HG03442 (cell line): ENCODE results near the gene PFKFB3.
A peak's percentile ranks its signal among the peaks of the same experiment; 100 is the strongest.
"Not testable (repeated sequence)": the region's sequence is repeated elsewhere in the genome, so short reads cannot be mapped to it uniquely, and the experiment has no call there.

Source experiments
- ATAC-seq: cut with Tn5 transposase; IDR thresholded peaks from one replicate; pipeline ENCODE4 v1.9.1; 2021; ENCODE audit warnings: mild to moderate bottlenecking, moderate library complexity; ENCODE audit not compliant: unreplicated experiment

The PFKFB3 gene

GRCh38 chr10:6202684-6203330 lies at the start of gene PFKFB3:
PFKFB3 (plus strand) TSS chr10:6202932; CDS start chr10:6203261, 329 bp downstream.
- peak; percentile 70 for ATAC-seq

- no peak for ATAC-seq
Measured at GRCh38 chr10:6153845-6154244, 48.9 kb upstream of the PFKFB3 start.

- ATAC-seq: no peak
Measured at GRCh38 chr10:6154566-6154965, 48.2 kb upstream of the PFKFB3 start.

- ATAC-seq: no peak
Measured at GRCh38 chr10:6158276-6158675, 44.5 kb upstream of the PFKFB3 start.

GRCh38 chr10:6161921-6162320 lies 40.8 kb upstream of the PFKFB3 start:
- no peak for ATAC-seq

GRCh38 chr10:6162589-6163356 lies 40.0 kb upstream of the PFKFB3 start:
- no peak for ATAC-seq

- peak; percentile 91 for ATAC-seq
Measured at GRCh38 chr10:6163364-6164270, 39.1 kb upstream of the PFKFB3 start.

GRCh38 chr10:6164271-6165095 lies 38.2 kb upstream of the PFKFB3 start:
- no peak for ATAC-seq

- ATAC-seq: no peak
Measured at GRCh38 chr10:6165221-6165725, 37.5 kb upstream of the PFKFB3 start.

- not testable (repeated sequence) for ATAC-seq
Measured at GRCh38 chr10:6165933-6166332, 36.8 kb upstream of the PFKFB3 start.

GRCh38 chr10:6167456-6167855 lies 35.3 kb upstream of the PFKFB3 start:
- no peak for ATAC-seq

- ATAC-seq: no peak
Measured at GRCh38 chr10:6168084-6168483, 34.6 kb upstream of the PFKFB3 start.

- no peak for ATAC-seq
Measured at GRCh38 chr10:6170638-6171037, 32.1 kb upstream of the PFKFB3 start.

- peak; percentile 46 for ATAC-seq
Measured at GRCh38 chr10:6171881-6172695, 30.6 kb upstream of the PFKFB3 start.

- ATAC-seq: no peak
Measured at GRCh38 chr10:6173203-6173602, 29.5 kb upstream of the PFKFB3 start.

GRCh38 chr10:6174201-6174874 lies 28.4 kb upstream of the PFKFB3 start:
- no peak for ATAC-seq

- no peak for ATAC-seq
Measured at GRCh38 chr10:6175329-6176055, 27.2 kb upstream of the PFKFB3 start.

GRCh38 chr10:6176691-6177231 lies 26.0 kb upstream of the PFKFB3 start:
- no peak for ATAC-seq
